ENCODE results near the gene LRGUK.
"Not testable (repeated sequence)": the region's sequence is repeated elsewhere in the genome, so short reads cannot be mapped to it uniquely, and the experiment has no call there.

LRGUK gene

GRCh38 chr7:134248196-134248595 lies 121.1 kb downstream of the LRGUK start:
- DNase-seq: no peak

GRCh38 chr7:134254311-134254710 lies 127.2 kb downstream of the LRGUK start:
- DNase-seq: no peak

GRCh38 chr7:134255814-134256213 lies 128.7 kb downstream of the LRGUK start:
- DNase-seq: no peak

GRCh38 chr7:134262322-134262721 lies 135.2 kb downstream of the LRGUK start:
- DNase-seq: no peak

- DNase-seq: no peak
Observed at GRCh38 chr7:134276951-134277350, 149.8 kb downstream of the LRGUK start.

- DNase-seq: no peak
Observed at GRCh38 chr7:134278502-134279153, 151.5 kb downstream of the LRGUK start.

- DNase-seq: no peak
Observed at GRCh38 chr7:134279336-134279735, 152.2 kb downstream of the LRGUK start.

- no peak for DNase-seq
Observed at GRCh38 chr7:134279898-134280297, 152.8 kb downstream of the LRGUK start.

- DNase-seq: no peak
Observed at GRCh38 chr7:134280508-134280907, 153.4 kb downstream of the LRGUK start.

GRCh38 chr7:134284011-134284410 lies 156.9 kb downstream of the LRGUK start:
- DNase-seq: no peak

- DNase-seq: no peak
Observed at GRCh38 chr7:134284952-134285351, 157.8 kb downstream of the LRGUK start.

GRCh38 chr7:134287916-134288659 lies 160.9 kb downstream of the LRGUK start:
- DNase-seq: no peak

GRCh38 chr7:134289423-134289822 lies 162.3 kb downstream of the LRGUK start:
- DNase-seq: no peak

- DNase-seq: no peak
Observed at GRCh38 chr7:134289841-134290240, 162.7 kb downstream of the LRGUK start.

- no peak for DNase-seq
Observed at GRCh38 chr7:134290286-134290685, 163.1 kb downstream of the LRGUK start.

- DNase-seq: no peak
Observed at GRCh38 chr7:134293002-134293740, 166.0 kb downstream of the LRGUK start.

GRCh38 chr7:134295982-134296381 lies 168.8 kb downstream of the LRGUK start:
- DNase-seq: not testable (repeated sequence)

- DNase-seq: no peak
Observed at GRCh38 chr7:134297489-134297888, 170.3 kb downstream of the LRGUK start.

- no peak for DNase-seq
Observed at GRCh38 chr7:134298902-134299683, 172.0 kb downstream of the LRGUK start.

GRCh38 chr7:134300988-134301387 lies 173.8 kb downstream of the LRGUK start:
- no peak for DNase-seq

- DNase-seq: no peak
Observed at GRCh38 chr7:134301592-134301991, 174.5 kb downstream of the LRGUK start.

GRCh38 chr7:134302120-134302519 lies 175.0 kb downstream of the LRGUK start:
- DNase-seq: no peak

- no peak for DNase-seq
Observed at GRCh38 chr7:134307320-134307719, 180.2 kb downstream of the LRGUK start.
